SIG-M5 treated with dmso at 0.1 percent for 504 hours (cell line): ENCODE results near the gene ZNHIT6.
"Not testable (repeated sequence)": the region's sequence is repeated elsewhere in the genome, so short reads cannot be mapped to it uniquely, and the experiment has no call there.

ENCODE experiments used
- DNase-seq: peaks from one replicate; lab custom pipeline; 2025; ENCODE audit not compliant: unreplicated experiment; lab: John Stamatoyannopoulos, UW

ZNHIT6 gene

DNA sequence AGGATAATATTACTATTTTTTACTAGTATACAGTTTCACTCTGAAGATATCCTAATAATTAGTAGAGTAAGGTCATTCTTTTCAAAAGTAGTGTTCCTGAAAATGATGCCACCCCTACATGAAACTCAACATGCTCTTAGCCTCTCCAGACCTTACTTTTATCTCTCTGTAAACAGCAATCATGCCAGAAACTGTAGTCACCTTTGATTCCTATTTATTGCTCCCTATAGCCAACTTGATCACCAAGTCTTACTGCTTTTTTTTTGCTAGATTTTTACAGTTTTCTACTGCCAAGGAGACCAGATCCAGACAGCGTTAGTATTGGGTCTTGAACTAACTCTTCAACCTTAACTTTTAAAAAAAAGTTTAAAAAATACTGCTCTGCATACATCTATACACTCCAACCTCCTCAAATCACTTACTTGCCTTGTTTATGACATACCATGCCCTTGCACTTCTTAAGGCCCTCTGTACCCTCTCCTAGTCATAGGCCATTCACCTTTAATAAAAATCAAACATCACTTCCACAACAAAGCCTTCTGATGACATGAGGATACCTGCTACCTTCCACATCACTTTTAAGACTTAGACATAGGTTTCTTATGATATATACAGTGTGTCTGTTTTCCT, 36.1 kb downstream of the ZNHIT6 start:
- DNase-seq, result no peak

DNA sequence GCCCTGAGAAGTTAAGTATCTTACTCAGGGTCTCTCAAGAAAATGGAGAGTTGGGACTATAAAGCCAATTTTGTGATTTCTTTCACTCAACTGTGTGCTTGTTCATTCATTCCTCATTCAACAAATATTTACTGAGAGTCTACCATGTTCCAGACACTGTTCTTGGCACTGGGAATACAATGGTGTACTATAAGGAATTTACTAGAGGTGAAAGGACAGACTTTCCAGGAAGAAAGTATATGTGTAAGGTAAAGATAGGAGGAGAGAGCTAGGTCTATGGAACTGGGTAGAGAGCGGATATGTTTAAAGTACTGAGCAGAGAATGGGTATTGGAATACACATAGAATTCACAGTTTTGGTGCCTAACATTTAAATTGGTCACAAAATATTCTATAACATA, 42.3 kb downstream of the ZNHIT6 start:
- DNase-seq, result no peak

DNA sequence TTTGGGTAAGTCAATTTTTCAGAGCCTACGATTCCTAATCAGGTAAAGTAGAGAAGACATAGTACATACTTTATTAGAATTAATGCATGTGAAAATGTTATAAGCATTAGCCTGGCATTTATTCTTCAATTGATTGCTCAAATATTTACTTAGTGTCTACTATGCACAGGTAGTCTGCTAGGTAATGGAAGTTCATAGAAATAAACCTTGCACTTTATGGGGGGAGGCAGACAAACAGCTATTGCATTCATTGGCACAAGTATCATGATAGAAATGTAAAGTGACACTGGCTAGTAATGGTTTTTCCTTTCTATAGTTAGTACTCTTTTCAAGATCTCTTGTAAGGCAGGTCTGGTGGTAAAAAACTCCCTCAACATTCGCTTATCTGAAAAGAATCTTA, 44.9 kb downstream of the ZNHIT6 start:
- DNase-seq, result no peak

DNA sequence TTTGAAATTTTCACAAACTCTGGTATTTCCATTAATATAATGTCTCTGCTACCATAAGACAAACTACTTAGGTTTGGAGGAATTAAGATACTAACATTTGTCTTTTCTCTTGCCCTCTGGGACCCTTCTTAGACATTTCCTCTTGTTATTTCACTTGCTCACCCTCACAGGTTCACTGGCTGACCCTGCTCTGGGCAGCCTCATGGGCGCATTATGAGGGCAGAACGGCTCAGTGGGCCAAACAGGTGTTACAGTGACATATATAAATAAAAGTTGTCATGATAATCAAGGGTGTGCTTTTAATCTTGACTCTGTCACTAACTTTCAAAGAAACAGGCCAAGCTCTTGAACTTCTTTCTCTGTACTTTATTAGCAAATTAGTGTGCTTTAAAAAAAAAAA, 46.5 kb downstream of the ZNHIT6 start:
- no peak for DNase-seq

DNA sequence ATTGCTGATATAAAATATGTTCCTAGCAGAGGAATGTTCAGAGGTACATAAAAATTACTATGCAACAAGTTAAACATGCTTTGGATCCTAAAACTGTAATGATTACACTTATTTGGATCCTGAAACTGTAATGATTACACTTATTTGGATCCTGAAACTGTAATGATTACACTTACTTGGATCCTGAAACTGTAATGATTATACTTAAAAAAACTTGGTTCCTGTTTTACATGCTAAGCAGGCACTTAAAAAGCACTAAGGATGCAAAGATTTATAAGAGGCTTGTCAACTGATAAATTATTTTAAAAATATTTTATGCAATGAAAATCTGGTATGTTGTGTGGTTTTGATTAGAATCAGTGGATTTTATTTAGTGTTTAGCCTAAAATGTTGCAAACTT, 47.7 kb downstream of the ZNHIT6 start:
- DNase-seq, result no peak

DNA sequence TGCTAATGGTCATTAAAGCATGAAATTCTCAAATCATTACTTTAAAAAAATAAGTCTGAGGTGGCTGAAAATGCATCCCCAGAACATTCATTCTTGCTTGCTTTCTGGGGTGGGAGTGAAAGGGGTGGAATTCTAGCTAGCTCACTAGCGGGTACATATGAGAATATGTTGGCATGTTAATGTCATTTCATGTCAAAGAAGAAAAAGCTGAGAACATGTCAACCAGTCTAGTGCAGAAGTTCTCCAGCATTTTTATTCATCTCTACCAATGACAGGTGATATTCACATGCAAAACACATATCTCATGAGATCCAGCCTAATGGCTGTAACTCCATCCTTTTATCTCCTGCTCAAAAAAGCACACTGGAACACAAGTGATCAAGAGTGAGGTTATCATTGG, 49.1 kb downstream of the ZNHIT6 start:
- no peak for DNase-seq

DNA sequence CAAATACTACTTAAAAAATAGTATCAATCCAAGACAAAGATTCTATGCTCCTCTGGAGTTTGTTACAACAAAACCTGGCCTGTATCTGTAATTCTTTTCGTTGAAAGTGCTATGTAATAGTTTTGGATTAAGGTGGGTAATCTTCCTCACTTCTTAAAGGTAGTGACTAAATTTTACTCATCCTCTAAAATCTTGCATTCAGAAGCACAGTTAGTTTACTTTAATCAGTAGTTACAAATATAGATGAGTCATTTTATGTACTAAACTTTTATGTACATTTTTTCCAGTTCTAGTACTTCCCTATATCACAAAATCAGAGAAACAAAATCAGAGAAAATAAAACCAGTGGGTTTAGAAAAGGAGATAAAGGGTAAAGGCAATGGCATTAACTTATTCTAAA, 51.3 kb downstream of the ZNHIT6 start:
- DNase-seq, result no peak

DNA sequence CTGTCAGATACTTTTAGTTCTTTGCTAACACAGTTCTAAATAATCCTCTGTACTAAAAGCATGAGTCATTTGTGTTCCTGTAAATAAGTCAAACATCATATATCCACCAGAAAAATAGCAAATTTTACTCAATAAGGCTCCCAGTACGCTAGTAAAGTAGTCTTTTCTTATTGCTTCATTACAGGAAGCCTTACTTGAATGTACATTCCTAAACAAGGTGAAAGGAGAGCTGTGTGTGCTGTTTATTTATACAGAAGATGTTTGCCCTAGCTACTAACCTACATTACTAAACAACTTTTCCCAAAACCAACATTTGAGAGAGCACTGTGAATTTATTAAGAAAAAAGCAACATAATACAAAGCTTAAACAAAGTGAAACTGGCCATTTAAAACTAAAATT, 52.0 kb downstream of the ZNHIT6 start:
- DNase-seq, result no peak

DNA sequence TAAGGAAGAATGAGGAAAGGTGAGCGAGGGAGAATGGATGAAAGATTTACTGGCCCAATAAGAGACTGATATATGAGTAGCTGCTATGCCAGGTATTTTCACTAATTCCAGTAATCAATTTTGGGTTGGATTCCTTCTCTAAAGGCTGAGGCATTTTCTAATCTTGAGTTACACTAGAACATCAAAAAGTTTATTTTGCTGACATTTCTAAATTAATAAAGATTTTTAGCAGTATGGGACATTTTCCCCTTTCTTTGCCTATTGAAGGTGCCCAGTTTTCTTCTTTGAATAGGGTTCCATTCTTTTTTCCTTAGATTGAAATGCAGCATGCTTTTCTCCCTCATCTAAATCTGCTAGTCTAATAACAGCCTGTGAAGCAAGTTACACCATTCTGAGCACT, 52.9 kb downstream of the ZNHIT6 start:
- DNase-seq, result no peak

DNA sequence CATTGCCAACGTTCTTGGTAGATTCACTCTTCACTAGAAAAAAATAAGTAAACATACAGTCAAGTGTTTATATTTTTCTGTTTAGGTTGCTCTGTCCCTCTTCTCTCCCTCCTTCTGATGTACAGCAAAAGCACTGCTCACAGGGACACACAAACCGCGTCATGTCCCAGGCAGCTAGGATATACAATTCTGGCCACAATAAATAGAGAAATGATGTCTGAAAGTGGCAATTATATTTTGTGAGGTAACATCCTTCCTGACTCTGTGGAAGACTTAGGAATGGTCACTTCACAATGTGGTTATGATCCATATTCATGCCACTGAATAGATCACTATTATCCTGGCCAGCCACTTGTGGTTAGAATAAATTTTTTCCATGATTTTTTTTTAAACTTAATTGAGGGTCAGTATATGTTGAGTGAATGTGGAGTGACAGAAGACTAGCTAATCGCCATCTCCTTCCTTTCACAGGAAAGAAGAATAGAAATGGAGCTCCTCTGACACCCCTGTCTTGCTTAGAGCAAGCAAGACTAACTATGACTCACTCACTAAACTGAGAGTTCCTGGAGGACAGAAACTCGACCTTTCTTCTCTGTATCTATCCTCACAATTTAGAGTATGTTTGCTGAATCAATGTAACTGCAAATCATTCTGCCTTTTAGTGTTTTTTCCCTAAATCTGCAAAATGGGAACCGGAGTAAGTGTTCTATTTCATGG, 54.0 kb downstream of the ZNHIT6 start:
- DNase-seq, result no peak

DNA sequence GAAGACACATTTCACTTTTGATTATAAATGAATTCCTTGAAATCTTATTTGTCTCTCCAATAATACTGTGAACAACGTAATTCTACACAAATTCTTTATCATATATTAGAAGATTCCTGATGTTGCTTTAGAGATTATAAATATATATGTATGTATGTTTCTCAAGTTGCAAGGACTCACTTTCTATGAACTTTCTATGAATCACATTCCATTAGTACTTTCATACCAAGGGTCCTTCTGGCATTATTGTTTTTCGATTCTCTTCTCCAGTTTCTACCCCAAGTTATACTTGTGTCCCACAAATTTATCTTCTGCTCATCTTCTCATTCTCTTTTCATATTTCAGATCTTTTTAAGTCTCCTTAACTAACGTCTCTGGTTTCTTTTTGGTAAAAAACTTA, 55.9 kb downstream of the ZNHIT6 start:
- no peak for DNase-seq

DNA sequence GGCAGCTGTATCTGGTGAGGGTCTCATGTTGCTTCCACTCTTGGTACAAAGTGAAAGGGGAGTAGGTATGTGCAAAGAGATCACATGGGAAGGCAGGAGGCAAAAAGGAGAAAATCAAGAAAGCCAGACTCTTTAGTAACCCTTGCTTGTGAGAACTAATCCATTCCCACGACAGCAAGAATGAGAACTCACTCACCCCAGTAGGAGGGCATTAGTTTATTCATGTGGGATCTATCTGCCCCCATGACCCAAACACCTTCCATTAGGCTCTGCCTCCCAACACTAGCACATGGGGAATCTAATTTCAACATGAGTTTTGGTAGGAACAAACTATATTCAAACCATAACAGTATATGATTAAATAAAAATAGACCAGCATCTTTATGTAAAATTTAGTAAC, 57.6 kb downstream of the ZNHIT6 start:
- DNase-seq, result no peak

DNA sequence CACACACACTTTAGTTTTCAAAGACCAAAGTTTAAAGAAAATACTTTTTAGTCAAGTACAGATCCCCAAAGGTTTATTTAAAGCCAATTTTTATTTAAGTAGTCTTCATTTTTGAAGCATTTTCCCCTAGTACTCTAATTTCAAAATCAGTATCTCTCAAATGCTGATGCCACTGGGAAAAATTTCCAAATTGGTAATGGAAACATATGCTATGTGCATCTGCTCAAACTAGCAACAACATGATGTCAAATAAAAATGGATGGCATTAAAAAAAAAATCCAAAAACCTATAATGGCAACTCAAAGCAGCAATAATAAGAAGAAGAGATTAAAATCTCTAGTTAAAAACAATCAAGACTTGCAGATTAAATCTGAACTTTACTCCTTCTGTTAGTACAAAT, 58.6 kb downstream of the ZNHIT6 start:
- no peak for DNase-seq

DNA sequence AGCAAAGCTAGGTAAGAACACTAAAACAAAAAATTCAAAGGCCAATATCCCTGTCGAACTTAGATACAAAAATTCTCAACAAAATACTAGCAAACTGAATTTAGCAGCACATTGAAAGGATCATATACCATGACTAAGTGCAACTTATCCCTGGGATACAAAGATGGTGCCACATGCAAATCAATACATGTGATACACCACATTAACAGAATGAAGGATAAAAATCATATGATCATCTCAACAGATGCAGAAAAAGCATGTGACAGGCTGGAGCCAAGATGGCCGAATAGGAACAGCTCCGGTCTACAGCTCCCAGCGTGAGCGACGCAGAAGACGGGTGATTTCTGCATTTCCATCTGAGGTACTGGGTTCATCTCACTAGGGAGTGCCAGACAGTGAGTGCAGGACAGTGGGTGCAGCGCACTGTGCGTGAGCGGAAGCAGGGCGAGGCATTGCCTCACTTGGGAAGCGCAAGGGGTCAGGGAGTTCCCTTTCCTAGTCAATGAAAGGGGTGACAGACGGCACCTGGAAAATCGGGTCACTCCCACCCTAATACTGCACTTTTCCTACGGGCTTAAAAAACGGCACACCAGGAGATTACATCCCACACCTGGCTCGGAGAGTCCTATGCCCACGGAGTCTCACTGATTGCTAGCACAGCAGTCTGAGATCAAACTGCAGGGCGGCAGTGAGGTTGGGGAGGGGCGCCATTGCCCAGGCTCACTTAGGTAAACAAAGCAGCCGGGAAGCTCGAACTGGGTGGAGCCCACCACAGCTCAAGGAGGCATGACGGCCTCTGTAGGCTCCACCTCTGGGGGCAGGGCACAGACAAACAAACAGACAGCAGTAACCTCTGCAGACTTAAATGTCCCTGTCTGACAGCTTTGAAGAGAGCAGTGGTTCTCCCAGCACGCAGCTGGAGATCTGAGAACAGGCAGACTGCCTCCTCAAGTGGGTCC, 66.4 kb downstream of the ZNHIT6 start:
- DNase-seq, result not testable (repeated sequence)

DNA sequence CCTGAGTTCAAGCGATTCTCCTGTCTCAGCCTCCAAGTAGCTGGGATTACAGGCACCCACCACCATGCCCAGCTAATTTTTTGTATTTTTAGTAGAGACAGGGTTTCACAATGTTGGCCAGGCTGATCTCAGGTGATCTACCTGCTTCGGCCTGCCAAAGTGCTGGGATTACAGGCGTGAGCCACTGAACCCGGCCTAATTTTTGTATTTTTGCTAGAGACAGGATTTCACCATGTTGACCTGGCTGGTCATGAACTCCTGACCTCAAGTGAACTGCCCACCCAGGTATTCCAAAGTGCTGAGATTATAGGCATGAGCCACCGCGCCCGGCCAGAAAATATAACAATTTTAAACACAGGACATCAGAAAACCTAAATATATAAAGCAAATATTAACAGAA, 68.3 kb downstream of the ZNHIT6 start:
- DNase-seq, result not testable (repeated sequence)

DNA sequence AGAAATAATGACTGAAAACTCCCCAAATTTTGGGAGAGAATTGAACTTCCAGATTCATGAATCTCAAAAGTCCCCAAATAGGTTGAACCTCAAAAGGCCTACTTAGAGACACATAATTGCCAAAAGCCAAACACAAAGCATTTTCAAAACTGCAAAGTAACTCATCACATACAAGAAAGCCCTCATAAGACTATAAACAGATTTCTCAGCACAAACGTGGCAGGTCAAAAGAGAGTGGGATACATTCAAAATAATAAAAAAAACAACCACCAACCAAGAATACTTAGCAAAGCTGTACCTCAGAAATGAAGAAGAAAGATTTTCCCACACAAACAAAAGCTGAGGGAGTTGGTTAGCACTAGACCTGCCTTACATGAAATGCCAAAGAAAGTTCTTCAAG, 69.8 kb downstream of the ZNHIT6 start:
- DNase-seq, result no peak

DNA sequence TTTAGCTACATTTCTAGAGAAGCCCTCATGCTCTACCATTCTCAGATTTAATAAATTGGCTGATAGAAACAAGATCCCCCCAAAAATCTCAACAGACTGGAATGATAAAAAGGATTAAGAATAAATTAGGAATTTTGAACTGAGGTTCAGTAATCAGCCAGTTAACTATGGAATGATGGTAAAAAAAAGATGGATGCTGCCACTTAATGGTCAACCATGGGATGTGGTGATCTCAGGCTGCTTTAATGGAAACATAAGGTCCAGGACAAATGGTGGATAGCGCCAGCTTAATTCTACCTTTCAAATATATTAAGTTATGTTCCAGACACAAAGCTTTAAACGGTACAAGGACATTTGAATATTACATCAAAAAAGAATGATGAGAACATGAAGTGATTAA, 77.7 kb downstream of the ZNHIT6 start:
- no peak for DNase-seq

DNA sequence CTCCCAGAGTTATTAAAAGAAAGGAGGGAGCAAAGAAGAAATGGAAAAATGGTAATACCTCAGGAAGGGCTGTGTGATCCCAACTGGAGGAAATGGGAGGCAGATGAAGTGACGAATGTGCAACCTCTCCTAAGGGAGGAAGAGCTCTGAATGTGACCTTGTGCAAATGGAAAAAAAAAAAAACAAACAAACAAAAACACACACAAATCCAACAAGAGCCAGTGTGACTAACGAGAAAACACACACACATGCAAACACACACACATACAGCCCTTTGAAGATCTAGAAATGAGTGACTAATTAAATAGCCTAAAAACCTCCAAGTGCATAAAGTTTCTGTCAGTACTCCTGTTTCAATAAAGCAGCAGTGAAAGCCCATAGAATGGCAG, 78.7 kb downstream of the ZNHIT6 start:
- no peak for DNase-seq

DNA sequence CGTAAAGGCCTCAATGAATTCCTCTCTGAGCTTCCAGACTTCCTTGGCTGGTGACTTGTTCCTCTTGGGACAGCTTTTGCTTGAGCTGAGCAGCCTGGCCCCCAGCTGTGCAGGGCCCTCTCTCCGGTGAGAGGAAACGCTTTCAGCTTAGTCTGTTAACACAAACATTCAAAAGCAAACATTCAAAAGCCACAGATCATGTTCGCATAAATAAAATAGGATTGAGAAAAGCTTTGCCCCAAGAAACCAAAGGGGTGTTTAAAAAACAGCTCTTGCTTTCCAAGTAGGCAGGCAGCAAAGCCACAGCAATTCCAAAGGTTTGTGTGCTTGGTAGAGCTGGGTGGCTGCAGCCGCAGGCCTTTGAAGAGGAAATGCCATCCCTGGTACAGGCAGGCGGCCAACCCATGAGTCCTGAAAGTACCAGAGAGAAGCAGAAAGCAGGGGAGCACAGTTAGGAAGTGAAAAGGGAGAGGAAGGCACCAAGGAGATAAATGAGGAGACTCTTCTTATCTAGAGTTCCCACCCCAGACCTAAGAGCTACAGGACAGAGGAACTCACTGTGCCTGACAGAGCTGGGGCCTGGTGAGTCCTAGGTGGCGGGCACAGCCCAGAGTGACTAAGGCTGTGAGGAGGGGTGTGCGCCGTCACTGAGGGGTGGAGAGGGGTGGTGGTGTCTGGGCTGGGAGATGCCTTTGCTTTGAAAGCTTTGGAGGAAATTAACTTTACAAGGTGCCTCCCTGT, 79.3 kb downstream of the ZNHIT6 start:
- no peak for DNase-seq

DNA sequence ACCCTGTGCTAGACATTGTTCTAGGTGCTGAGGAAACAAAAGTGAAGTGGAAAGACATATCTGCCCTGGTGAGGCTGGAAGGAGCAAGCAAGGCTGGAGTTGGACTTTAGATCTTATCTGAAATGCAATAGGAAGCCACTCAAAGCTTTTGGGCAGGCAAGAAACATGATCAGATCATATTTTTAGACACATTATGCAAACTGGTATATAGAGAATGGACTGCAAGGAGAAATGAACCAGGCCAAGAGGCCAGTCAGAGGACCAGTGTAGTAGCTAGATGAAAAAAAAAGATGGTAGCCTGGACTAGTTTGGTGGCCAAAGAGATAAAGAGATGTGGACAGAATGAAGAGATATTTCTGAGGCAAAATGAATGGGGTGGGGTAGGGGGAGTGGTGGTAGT, 81.4 kb downstream of the ZNHIT6 start:
- DNase-seq, result no peak

DNA sequence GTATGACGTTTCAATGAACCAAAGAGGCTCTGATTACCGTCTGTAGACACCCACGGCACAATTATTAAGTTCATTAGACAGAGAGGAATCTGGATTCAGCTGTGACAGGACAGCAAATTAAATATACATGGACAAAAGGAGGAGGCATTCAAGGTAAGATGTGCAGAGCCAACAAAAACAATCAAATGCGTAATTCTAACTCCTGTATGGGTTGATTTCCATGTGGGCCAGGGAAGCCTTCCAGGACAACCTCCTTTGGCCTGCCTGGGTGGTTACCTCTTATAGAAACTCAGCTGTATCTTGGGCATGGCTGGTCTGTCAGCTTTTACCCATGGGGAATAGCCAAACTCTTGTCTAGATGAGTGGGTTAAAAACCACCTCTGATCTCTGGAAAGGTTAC, 83.9 kb downstream of the ZNHIT6 start:
- no peak for DNase-seq
